ENCODE data around the gene SEMA3E. TPM values are rescaled to one million over a fixed set of nuclear protein-coding genes. Genes with fewer than 3 reads are reported as not detected.

SEMA3E gene
- total and polyA plus RNA-seq, 9 of the 15 experiments (the other 6 are each of a cell fraction or from before 2014, with no cell fraction given), result 0.01 to 1.4 (median 0.14) TPM; not detected in 2

DNA sequence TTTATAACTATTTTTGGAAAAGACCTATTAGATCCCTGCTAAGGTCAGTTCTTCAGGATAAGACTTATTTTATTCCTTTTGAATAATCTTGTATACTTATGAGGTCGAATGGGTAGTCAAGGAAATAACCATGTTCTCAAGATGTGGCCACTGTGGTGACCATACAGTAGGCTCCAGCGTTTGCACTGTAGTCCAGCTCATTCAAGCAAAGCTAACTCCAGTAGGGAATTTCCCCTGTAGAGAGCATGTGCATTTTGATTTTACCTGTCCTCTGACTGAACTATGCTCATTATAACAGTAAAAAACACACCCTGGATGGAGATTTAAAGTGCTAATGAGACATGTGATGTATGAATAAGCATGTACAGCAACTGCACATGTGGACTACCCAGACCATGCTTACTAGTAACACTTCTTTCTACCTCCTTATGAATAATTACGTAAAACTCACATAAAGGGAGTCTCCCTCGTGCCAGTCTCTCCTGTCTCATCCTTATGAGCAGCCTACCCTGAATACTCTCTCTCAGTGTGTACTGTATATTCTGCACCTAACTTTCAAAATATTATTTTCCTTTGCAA is 32.4 kb upstream of the SEMA3E start:
- intact Hi-C loops (cut with micrococcal nuclease), result no loop called here
- no peak for DNase-seq (ENCODE audit: extremely low read depth in 1 of 4, low spot score in 3 of 4)
- no peak overlapping the region for H3K4me3 ChIP-seq
- H3K9ac ChIP-seq (ENCODE audit: insufficient read depth in 1 of 2, low read depth in 2 of 2, low read length in 2 of 2), result no peak overlapping the region
- no peaks in the 10 kb centered on the region for H3K36me3 ChIP-seq (ENCODE audit: control insufficient read depth, insufficient read depth, low read length)
- no peaks in the 10 kb centered on the region for H3K9me1 ChIP-seq (ENCODE audit: control insufficient read depth, insufficient read depth, low read length)
- H3K9me3 ChIP-seq (replicated peaks; ENCODE audit: control insufficient read depth, insufficient read depth, low read depth, low read length), result 0 out of 2 replicates have a peak, but pooled peaks cover 2% of the 10 kb centered on the region
- BruUV-seq (replicated peaks), result no TSS peak
- CTCF ChIA-PET (ENCODE audit: low intra/inter-chr PET ratio), result no interaction called here
- in situ Hi-C loops (cut with MboI), result no loop called here
- 3% methylated on average over 4 of the region's 4 CpGs for WGBS (ENCODE audit: insufficient coverage, low coverage, missing lambda C conversion rate)
- H3K4me2 ChIP-seq (ENCODE audit: insufficient read depth, low read length), result no peak overlapping the region
- no peak for ATAC-seq
- H2AFZ ChIP-seq (ENCODE audit: low read depth, low read length), result no peak overlapping the region
- H3K27me3 ChIP-seq (ENCODE audit: control insufficient read depth in 2 of 2, insufficient read depth in 2 of 2, low read length in 2 of 2), result no peaks in the 10 kb centered on the region
- H3K27ac ChIP-seq (ENCODE audit: extremely low read depth, low read depth, low read length), result no peak overlapping the region
- POLR2A ChIA-PET, result no interaction called here
- no peaks in the 10 kb centered on the region for H4K20me1 ChIP-seq (replicated peaks; ENCODE audit: control insufficient read depth, insufficient read depth, low read length)
- no peaks in the 10 kb centered on the region for H3K4me1 ChIP-seq (replicated peaks in 1 of 2; ENCODE audit: control insufficient read depth in 2 of 2, insufficient read depth in 2 of 2, low read length in 2 of 2)
- no peak for FAIRE-seq
- H3K79me2 ChIP-seq (ENCODE audit: control insufficient read depth, insufficient read depth, low read length), result no peaks in the 10 kb centered on the region
- TF ChIP-seq GATA2 (CRISPR knock-in tag; IDR thresholded peaks at IDR 0.05), result no peak
- no peak for TF ChIP-seq FOXA3 (CRISPR knock-in tag; conservative IDR thresholded peaks at IDR 0.05 in 1 of 2, IDR thresholded peaks at IDR 0.05 in 1 of 2)
- TF ChIP-seq, protein P1, sequence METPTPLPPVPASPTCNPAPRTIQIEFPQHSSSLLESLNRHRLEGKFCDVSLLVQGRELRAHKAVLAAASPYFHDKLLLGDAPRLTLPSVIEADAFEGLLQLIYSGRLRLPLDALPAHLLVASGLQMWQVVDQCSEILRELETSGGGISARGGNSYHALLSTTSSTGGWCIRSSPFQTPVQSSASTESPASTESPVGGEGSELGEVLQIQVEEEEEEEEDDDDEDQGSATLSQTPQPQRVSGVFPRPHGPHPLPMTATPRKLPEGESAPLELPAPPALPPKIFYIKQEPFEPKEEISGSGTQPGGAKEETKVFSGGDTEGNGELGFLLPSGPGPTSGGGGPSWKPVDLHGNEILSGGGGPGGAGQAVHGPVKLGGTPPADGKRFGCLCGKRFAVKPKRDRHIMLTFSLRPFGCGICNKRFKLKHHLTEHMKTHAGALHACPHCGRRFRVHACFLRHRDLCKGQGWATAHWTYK (CRISPR knock-in tag; IDR thresholded peaks at IDR 0.05), result no peak
- TF ChIP-seq, protein P2, sequence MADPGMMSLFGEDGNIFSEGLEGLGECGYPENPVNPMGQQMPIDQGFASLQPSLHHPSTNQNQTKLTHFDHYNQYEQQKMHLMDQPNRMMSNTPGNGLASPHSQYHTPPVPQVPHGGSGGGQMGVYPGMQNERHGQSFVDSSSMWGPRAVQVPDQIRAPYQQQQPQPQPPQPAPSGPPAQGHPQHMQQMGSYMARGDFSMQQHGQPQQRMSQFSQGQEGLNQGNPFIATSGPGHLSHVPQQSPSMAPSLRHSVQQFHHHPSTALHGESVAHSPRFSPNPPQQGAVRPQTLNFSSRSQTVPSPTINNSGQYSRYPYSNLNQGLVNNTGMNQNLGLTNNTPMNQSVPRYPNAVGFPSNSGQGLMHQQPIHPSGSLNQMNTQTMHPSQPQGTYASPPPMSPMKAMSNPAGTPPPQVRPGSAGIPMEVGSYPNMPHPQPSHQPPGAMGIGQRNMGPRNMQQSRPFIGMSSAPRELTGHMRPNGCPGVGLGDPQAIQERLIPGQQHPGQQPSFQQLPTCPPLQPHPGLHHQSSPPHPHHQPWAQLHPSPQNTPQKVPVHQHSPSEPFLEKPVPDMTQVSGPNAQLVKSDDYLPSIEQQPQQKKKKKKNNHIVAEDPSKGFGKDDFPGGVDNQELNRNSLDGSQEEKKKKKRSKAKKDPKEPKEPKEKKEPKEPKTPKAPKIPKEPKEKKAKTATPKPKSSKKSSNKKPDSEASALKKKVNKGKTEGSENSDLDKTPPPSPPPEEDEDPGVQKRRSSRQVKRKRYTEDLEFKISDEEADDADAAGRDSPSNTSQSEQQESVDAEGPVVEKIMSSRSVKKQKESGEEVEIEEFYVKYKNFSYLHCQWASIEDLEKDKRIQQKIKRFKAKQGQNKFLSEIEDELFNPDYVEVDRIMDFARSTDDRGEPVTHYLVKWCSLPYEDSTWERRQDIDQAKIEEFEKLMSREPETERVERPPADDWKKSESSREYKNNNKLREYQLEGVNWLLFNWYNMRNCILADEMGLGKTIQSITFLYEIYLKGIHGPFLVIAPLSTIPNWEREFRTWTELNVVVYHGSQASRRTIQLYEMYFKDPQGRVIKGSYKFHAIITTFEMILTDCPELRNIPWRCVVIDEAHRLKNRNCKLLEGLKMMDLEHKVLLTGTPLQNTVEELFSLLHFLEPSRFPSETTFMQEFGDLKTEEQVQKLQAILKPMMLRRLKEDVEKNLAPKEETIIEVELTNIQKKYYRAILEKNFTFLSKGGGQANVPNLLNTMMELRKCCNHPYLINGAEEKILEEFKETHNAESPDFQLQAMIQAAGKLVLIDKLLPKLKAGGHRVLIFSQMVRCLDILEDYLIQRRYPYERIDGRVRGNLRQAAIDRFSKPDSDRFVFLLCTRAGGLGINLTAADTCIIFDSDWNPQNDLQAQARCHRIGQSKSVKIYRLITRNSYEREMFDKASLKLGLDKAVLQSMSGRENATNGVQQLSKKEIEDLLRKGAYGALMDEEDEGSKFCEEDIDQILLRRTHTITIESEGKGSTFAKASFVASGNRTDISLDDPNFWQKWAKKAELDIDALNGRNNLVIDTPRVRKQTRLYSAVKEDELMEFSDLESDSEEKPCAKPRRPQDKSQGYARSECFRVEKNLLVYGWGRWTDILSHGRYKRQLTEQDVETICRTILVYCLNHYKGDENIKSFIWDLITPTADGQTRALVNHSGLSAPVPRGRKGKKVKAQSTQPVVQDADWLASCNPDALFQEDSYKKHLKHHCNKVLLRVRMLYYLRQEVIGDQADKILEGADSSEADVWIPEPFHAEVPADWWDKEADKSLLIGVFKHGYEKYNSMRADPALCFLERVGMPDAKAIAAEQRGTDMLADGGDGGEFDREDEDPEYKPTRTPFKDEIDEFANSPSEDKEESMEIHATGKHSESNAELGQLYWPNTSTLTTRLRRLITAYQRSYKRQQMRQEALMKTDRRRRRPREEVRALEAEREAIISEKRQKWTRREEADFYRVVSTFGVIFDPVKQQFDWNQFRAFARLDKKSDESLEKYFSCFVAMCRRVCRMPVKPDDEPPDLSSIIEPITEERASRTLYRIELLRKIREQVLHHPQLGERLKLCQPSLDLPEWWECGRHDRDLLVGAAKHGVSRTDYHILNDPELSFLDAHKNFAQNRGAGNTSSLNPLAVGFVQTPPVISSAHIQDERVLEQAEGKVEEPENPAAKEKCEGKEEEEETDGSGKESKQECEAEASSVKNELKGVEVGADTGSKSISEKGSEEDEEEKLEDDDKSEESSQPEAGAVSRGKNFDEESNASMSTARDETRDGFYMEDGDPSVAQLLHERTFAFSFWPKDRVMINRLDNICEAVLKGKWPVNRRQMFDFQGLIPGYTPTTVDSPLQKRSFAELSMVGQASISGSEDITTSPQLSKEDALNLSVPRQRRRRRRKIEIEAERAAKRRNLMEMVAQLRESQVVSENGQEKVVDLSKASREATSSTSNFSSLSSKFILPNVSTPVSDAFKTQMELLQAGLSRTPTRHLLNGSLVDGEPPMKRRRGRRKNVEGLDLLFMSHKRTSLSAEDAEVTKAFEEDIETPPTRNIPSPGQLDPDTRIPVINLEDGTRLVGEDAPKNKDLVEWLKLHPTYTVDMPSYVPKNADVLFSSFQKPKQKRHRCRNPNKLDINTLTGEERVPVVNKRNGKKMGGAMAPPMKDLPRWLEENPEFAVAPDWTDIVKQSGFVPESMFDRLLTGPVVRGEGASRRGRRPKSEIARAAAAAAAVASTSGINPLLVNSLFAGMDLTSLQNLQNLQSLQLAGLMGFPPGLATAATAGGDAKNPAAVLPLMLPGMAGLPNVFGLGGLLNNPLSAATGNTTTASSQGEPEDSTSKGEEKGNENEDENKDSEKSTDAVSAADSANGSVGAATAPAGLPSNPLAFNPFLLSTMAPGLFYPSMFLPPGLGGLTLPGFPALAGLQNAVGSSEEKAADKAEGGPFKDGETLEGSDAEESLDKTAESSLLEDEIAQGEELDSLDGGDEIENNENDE (IDR thresholded peaks at IDR 0.05; ENCODE audit: low read depth, low read length), result no peak
- TF ChIP-seq, protein P3, sequence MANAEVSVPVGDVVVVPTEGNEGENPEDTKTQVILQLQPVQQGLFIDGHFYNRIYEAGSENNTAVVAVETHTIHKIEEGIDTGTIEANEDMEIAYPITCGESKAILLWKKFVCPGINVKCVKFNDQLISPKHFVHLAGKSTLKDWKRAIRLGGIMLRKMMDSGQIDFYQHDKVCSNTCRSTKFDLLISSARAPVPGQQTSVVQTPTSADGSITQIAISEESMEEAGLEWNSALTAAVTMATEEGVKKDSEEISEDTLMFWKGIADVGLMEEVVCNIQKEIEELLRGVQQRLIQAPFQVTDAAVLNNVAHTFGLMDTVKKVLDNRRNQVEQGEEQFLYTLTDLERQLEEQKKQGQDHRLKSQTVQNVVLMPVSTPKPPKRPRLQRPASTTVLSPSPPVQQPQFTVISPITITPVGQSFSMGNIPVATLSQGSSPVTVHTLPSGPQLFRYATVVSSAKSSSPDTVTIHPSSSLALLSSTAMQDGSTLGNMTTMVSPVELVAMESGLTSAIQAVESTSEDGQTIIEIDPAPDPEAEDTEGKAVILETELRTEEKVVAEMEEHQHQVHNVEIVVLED (CRISPR knock-in tag; IDR thresholded peaks at IDR 0.05), result no peak
